Amygdala (tissue), 56 donors: ENCODE results near the gene GAP43.

Experiments used
- DNase-seq, 56 donors: peaks; one replicate each; lab custom pipeline; 2025; lab: John Stamatoyannopoulos, UW

Gene GAP43

GRCh38 chr3:115626721-115627120 lies 3.4 kb downstream of the GAP43 start:
- no peak for DNase-seq

DNA sequence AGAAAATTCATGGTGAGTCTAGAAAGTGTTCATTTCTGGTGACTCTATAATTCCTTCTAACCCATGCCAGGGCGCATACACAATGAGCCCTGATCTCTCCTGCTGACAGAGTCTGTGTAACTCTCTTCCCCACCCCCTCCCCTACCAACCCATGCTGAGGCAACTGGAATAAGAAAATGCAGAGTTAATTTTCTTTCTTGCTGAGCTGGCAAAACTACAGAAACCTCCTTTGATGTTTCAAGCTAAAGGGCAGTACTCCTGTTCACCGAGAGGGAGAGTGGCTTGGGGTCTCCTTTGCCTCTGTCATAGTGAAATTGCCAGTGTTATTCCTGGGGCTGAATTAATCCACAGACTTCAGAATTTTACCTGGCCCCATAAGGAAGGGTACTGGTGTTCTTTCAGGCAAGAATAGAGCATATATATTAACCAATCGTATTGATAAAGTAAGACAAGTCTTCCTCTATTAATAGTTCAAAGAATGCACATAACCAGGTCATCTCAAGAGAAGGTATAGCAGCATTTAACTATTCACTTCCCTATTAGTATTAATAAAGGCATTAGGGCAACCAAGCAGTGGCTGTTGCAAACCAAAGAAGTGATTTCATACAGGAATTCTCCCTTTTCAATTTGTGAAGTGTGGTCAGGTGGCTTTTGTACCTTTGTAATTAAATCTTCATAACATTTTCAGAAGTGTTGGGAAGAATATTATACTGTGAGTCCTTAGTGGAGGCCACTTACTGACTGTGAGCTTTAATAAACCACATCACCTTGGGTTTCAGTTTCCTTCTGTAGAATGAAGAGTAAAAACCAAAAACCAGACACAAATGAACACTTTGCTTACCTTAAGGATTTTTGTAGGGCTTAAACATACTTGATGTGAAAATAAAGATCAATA lies 4.1 kb downstream of the GAP43 start:
- DNase-seq = no peak

- DNase-seq = no peak
Measured at GRCh38 chr3:115628075-115628412, 4.7 kb downstream of the GAP43 start.

- no peak for DNase-seq
Measured at GRCh38 chr3:115630850-115631249, 7.5 kb downstream of the GAP43 start.

DNA sequence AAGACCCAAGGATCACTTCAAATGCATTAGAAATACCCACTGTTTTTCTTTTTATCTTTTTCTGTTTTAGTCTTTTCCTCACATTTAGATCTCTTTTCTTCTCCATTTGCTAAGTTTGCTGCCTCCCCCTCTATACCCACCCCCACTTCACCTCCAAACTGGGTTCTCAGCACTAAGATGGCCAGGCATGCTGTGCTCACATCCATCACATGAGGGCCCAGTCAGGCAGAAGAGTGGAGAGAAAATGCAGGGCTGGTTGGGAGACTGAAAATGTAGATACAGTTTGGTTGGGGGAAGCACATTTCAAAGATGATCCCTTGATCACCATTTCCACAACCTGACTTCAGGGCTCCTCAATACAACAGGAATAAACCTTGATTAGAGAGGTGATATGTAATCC lies 8.7 kb downstream of the GAP43 start:
- DNase-seq = no peak

GRCh38 chr3:115633467-115633866 lies 10.2 kb downstream of the GAP43 start:
- no peak for DNase-seq

DNA sequence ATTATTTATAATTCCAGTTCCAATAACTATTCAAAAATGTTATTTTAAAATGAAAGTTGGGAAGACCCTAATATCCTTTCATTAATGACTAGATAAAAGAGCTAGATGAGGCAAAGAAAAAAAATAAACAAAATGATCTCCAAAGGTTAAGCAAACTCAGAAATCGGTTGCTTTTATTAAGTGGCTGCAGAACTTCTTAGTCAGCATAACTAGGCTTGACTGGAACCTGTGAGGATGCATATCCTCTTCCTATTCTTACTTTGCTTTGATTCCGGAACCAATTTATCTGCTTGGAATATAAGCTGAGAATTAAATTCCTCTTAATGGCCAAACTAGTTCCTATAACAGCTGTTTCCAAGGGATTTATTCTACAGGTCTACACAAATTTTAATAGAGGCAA lies 10.7 kb downstream of the GAP43 start:
- DNase-seq = no peak

- no peak for DNase-seq
Measured at GRCh38 chr3:115635406-115635805, 12.1 kb downstream of the GAP43 start.

- no peak for DNase-seq
Measured at GRCh38 chr3:115638241-115638640, 14.9 kb downstream of the GAP43 start.

DNA sequence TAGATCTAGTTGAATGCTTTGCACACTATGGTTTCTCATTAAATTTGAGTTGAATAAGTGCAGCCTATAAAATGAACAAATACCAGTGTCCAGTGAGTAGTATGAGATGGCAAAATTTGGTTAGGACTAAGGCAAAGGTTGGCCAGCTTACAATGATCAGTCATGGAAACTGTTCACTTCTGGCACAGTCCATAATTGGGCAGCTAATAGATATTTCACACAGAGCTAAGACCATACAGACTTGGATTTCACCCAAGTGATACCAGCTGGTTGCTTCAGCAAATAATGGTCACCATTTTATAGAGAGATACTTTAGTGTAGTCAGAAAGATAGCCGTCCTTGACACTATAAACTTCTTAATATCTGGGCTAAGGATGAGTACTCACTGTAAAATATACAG lies 15.7 kb downstream of the GAP43 start:
- no peak for DNase-seq

DNA sequence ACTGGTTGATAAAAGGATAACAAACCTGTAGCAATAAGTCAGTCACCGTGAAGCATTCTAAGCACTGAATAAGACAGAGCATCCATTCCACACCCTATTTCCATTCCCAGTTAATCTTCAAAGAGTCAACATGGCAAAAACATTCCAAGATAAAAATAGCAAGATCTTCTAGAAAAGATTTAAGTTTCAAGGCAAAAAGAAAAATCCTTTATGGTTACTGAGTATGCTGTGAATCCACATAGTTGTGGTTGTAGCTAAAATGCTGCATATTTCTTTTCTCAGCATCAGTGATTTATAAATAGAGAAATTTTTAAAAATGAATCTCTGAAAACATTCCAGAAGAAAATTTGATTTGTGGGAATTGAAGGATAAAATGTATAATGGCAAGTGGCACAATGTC lies 21.1 kb downstream of the GAP43 start:
- DNase-seq = no peak

DNA sequence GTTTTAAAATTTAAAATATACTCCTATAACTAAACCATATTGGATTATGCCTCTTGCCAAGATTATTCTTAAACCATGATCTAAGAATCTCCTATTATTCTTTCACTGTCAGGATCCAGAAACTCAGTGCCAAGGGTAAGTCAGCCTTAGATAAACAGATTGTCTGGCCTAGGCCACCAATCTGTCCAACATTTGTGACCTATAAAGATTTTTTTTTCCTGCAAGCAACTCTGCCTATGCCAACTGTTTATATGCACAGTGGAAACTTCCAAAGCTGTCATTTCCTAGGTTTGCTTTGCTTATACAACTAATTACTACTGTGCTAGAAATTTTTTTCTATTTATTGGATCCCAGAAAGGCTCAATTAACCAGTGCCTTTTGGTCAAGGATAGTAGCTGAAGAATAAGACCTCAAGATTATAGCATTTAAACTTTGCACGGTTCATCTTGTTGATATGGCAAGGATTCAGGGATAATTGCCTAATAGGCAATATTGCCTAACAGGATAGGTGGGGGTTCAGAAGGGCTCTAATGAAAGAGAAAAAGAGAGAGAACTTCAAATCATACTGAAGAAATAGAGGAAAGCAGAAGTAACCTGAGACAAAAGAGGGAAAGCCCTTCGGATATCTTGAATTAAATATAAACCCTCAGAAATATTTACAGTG lies 22.8 kb downstream of the GAP43 start:
- DNase-seq = no peak

- no peak for DNase-seq
Measured at GRCh38 chr3:115648559-115648958, 25.2 kb downstream of the GAP43 start.

DNA sequence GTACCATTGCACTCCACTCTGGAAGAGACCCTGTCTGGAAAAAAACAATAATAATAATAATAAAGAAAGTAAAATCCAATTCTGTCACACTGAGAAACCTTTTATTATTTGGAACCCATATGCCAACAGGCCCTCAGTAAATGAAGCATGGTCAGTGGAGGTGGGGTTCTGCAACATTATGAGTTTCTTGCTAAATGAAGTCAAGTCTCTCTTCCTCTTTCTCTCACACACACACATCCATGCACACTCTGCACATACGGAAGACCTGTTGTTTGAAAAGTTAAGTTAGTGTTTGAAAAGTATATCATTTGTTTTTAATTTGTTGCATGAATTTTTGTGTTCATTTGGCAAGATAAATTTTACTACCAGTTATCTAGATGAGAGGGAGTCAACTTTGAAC lies 27.8 kb downstream of the GAP43 start:
- DNase-seq = no peak

DNA sequence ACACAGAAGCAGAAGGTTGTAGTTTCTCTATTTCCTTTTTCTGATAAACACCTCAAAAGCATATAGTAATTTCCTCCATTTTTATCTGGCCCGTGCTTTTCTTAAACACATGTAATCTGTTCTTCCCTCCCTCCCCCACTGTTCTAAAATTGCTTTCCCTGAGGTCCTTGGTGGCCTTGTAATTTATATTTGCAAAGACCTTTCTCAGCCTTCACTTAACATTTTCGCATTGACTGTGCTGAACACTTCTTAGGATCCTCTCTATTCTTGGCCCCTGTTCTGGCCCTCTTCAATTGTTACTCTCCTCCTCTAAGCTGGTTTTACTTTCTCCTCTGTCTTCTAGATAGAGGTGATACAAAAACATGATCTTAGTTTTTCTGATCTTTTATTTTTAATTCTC lies 28.3 kb downstream of the GAP43 start:
- DNase-seq = no peak

DNA sequence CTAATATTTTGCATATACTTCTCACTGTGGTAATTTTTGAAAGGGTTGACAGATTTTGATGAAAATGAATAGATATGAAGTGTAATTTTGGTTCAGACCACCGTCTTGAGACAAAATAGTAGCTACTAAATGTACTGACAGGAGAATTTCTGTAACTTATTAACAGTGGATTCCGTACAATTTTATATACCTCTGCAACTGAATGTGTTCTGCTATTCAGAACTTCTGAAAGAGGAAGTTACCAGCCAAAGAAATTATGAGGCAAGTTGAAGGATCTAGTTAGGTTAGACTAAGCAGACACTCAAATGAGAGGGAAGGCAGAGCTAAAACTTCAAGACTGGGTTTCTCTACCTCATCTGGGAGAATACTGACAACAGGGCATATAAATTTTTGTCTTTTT lies 29.4 kb downstream of the GAP43 start:
- no peak for DNase-seq

DNA sequence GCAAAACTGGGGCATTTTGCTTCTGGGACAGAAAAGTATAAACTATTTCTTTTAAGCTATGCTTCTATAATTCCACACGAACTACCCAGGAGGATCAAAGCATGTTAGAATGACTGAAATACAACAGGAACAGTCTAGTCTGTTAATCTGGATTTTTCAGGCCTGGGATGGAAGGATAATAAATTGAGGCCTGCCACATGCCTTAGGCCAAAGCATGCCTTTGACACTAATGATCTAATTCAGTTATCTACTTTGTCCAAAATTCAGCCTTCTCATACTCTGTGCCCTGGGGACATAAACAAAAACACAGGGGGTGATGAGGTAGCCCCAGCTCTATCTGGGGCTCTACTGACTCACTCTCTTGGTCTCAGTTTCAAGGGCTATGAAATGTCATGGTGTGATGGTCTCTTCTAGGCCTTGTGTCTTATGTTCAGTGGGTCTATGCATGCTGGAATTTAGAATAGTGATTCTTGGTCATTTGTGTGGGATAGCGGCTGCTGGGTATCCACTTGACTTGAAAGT lies 32.5 kb downstream of the GAP43 start:
- DNase-seq = no peak

- DNase-seq = no peak
Measured at GRCh38 chr3:115657168-115657567, 33.9 kb downstream of the GAP43 start.

GRCh38 chr3:115658032-115658336 lies 34.7 kb downstream of the GAP43 start:
- DNase-seq = no peak

- peak in 50 of 56 donors; percentile 9 to 76 (median 39) for DNase-seq
Measured at GRCh38 chr3:115658337-115659181, 35.2 kb downstream of the GAP43 start.
